K562 (cell line): ENCODE data around the gene FADD. TPM values are rescaled to one million over a fixed set of nuclear protein-coding genes. Genes with fewer than 3 reads are reported as not detected.

Source experiments
- ERF ChIP-seq: fragments of 450-650 bp; formaldehyde crosslinking; IDR thresholded peaks from 2 replicates; pipeline ENCODE4 v1.4.0; 2020; ENCODE audit warnings: mild to moderate bottlenecking, mixed read lengths
- HEY1 ChIP-seq: fragments of 250-450 bp; sonication (Bioruptor Pico); IDR thresholded peaks from 2 replicates; pipeline ENCODE4 v1.5.0; 2020; ENCODE audit warnings: mild to moderate bottlenecking, moderate library complexity, borderline replicate concordance
- HNRNPL ChIP-seq: fragments of 200-400 bp; formaldehyde crosslinking; IDR thresholded peaks from 2 replicates; pipeline ENCODE4 v1.6.1; 2017; ENCODE audit warnings: low read depth, mild to moderate bottlenecking, low read length
- LEF1 ChIP-seq: fragments of 450-650 bp; IDR thresholded peaks from 2 replicates; pipeline ENCODE4 v1.6.1; 2016; ENCODE audit warnings: mild to moderate bottlenecking
- NCOA4 ChIP-seq: fragments of 450-650 bp; IDR thresholded peaks from 2 replicates; pipeline ENCODE4 v1.6.1; 2018; ENCODE audit warnings: mild to moderate bottlenecking; ENCODE audit not compliant: partially characterized antibody
- NFATC3 ChIP-seq: fragments of 450-650 bp; IDR thresholded peaks from 2 replicates; pipeline ENCODE4 v1.6.1; 2017; ENCODE audit warnings: mild to moderate bottlenecking
- NFIX ChIP-seq: fragments of 250-450 bp; sonication (Bioruptor Pico); IDR thresholded peaks from 2 replicates; pipeline ENCODE4 v1.4.0; 2020; ENCODE audit warnings: low read depth, mild to moderate bottlenecking, moderate library complexity
- RHOXF2B ChIP-seq: fragments of 250-450 bp; sonication (Bioruptor Pico); conservative IDR thresholded peaks from 2 replicates; pipeline ENCODE4 v1.5.1; 2021
- RUNX1 ChIP-seq: sonication (generic); IDR thresholded peaks from 2 replicates; pipeline ENCODE4 v1.6.1; 2016; ENCODE audit warnings: antibody characterized with exemption, low read depth
- SLC30A9 ChIP-seq: fragments of 250-450 bp; sonication (Bioruptor Pico); IDR thresholded peaks from 2 replicates; pipeline ENCODE4 v1.8.0; 2022; ENCODE audit warnings: mild to moderate bottlenecking, moderate library complexity
- TBP ChIP-seq: optimal IDR thresholded peaks from 2 replicates; pipeline ENCODE3; 2011; ENCODE audit warnings: low read depth, low read length, improper control_type of control experiment
- XRCC3 ChIP-seq: fragments of 450-650 bp; IDR thresholded peaks from 2 replicates; pipeline ENCODE4 v1.6.1; 2017; ENCODE audit warnings: mild to moderate bottlenecking, moderate library complexity
- ZNF586 ChIP-seq: fragments of 450-650 bp; formaldehyde crosslinking; conservative IDR thresholded peaks from 2 replicates; pipeline ENCODE4 v1.4.0; 2020; ENCODE audit warnings: mild to moderate bottlenecking, moderate library complexity
- polyA plus RNA-seq, 8 experiments: library from polyadenylated mRNA; depleted of rRNA in 4 of 8; stranded (reverse) in 5 of 8; unstranded in 3 of 8; fragments of >200 nt; fragmentation: Nextera tagmentation in 2 of 8; fragmentation: Illumina TruSeq in 1 of 8; extraction: Ambion mirVana in 2 of 8; extraction: Trizol in 1 of 8; gene quantifications; 2 replicates each; pipeline versions ENCODE4 v1.2.1 to v1.2.3, GENCODE V29; 2011 to 2014; ENCODE audit warnings: inconsistent platforms in 1 of 8, missing spikeins in 1 of 8
- total RNA-seq, 7 experiments: library from RNA; depleted of rRNA in 6 of 7; stranded (reverse); fragments of >200 nt in 6 of 7; fragmentation: Illumina TruSeq in 2 of 7; extraction: Trizol in 2 of 7; gene quantifications; 2 replicates each; pipeline versions ENCODE4 v1.2.1 to v1.2.3, GENCODE V29; 2011 to 2021; ENCODE audit warnings: low replicate concordance in 1 of 7
- TF ChIP-seq, protein P1 (sequence below): fragments of 450-650 bp; IDR thresholded peaks from 2 replicates; pipeline ENCODE4 v1.6.1; 2017; ENCODE audit warnings: antibody characterized with exemption
- TF ChIP-seq, protein P2 (sequence below): fragments of 450-650 bp; IDR thresholded peaks from 2 replicates; pipeline ENCODE4 v1.6.1; 2016; ENCODE audit warnings: missing biosample characterization, missing genetic modification characterization
- TF ChIP-seq, protein P3 (sequence below): fragments of 250-450 bp; sonication (Bioruptor Pico); IDR thresholded peaks from 2 replicates; pipeline ENCODE4 v1.4.0; 2020; ENCODE audit warnings: borderline replicate concordance
- TF ChIP-seq, protein P4 (sequence below): fragments of 250-450 bp; sonication (Bioruptor Pico); IDR thresholded peaks from 2 replicates; pipeline ENCODE4 v1.5.0; 2021
- TF ChIP-seq, protein P5 (sequence below): sonication (generic); formaldehyde crosslinking; IDR thresholded peaks from 2 replicates; pipeline ENCODE4 v1.8.0; 2023; ENCODE audit warnings: missing genetic modification reagents, mild to moderate bottlenecking, borderline replicate concordance

FADD gene
- total and polyA plus RNA-seq, 9 of the 15 experiments (the other 6 are each of a cell fraction or from before 2014, with no cell fraction given): 0.29 to 26.9 (median 20.4) TPM

- TF ChIP-seq RHOXF2B (CRISPR knock-in tag) (no peak), HEY1 (CRISPR knock-in tag) (peak; percentile 70; the same call in 1 of the 2 replicates), HNRNPL (no peak; the same call in 1 of the 2 replicates), TBP (peak; percentile 78), SLC30A9 (CRISPR knock-in tag) (no peak), ERF (CRISPR knock-in tag) (no peak), XRCC3 (no peak), RUNX1 (no peak), ZNF586 (no peak), NFIX (CRISPR knock-in tag) (no peak), NCOA4 (no peak), LEF1 (no peak), NFATC3 (no peak)
- TF ChIP-seq, protein P1, sequence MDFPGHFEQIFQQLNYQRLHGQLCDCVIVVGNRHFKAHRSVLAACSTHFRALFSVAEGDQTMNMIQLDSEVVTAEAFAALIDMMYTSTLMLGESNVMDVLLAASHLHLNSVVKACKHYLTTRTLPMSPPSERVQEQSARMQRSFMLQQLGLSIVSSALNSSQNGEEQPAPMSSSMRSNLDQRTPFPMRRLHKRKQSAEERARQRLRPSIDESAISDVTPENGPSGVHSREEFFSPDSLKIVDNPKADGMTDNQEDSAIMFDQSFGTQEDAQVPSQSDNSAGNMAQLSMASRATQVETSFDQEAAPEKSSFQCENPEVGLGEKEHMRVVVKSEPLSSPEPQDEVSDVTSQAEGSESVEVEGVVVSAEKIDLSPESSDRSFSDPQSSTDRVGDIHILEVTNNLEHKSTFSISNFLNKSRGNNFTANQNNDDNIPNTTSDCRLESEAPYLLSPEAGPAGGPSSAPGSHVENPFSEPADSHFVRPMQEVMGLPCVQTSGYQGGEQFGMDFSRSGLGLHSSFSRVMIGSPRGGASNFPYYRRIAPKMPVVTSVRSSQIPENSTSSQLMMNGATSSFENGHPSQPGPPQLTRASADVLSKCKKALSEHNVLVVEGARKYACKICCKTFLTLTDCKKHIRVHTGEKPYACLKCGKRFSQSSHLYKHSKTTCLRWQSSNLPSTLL: no peak
- TF ChIP-seq, protein P2, sequence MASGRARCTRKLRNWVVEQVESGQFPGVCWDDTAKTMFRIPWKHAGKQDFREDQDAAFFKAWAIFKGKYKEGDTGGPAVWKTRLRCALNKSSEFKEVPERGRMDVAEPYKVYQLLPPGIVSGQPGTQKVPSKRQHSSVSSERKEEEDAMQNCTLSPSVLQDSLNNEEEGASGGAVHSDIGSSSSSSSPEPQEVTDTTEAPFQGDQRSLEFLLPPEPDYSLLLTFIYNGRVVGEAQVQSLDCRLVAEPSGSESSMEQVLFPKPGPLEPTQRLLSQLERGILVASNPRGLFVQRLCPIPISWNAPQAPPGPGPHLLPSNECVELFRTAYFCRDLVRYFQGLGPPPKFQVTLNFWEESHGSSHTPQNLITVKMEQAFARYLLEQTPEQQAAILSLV (tag): no peak
- TF ChIP-seq, protein P3, sequence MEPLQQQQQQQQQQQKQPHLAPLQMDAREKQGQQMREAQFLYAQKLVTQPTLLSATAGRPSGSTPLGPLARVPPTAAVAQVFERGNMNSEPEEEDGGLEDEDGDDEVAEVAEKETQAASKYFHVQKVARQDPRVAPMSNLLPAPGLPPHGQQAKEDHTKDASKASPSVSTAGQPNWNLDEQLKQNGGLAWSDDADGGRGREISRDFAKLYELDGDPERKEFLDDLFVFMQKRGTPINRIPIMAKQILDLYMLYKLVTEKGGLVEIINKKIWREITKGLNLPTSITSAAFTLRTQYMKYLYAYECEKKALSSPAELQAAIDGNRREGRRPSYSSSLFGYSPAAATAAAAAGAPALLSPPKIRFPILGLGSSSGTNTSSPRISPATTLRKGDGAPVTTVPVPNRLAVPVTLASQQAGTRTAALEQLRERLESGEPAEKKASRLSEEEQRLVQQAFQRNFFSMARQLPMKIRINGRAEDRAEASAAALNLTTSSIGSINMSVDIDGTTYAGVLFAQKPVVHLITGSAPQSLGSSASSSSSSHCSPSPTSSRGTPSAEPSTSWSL: no peak
- TF ChIP-seq, protein P4, sequence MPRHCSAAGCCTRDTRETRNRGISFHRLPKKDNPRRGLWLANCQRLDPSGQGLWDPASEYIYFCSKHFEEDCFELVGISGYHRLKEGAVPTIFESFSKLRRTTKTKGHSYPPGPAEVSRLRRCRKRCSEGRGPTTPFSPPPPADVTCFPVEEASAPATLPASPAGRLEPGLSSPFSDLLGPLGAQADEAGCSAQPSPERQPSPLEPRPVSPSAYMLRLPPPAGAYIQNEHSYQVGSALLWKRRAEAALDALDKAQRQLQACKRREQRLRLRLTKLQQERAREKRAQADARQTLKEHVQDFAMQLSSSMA (CRISPR knock-in tag): no peak
- TF ChIP-seq, protein P5, sequence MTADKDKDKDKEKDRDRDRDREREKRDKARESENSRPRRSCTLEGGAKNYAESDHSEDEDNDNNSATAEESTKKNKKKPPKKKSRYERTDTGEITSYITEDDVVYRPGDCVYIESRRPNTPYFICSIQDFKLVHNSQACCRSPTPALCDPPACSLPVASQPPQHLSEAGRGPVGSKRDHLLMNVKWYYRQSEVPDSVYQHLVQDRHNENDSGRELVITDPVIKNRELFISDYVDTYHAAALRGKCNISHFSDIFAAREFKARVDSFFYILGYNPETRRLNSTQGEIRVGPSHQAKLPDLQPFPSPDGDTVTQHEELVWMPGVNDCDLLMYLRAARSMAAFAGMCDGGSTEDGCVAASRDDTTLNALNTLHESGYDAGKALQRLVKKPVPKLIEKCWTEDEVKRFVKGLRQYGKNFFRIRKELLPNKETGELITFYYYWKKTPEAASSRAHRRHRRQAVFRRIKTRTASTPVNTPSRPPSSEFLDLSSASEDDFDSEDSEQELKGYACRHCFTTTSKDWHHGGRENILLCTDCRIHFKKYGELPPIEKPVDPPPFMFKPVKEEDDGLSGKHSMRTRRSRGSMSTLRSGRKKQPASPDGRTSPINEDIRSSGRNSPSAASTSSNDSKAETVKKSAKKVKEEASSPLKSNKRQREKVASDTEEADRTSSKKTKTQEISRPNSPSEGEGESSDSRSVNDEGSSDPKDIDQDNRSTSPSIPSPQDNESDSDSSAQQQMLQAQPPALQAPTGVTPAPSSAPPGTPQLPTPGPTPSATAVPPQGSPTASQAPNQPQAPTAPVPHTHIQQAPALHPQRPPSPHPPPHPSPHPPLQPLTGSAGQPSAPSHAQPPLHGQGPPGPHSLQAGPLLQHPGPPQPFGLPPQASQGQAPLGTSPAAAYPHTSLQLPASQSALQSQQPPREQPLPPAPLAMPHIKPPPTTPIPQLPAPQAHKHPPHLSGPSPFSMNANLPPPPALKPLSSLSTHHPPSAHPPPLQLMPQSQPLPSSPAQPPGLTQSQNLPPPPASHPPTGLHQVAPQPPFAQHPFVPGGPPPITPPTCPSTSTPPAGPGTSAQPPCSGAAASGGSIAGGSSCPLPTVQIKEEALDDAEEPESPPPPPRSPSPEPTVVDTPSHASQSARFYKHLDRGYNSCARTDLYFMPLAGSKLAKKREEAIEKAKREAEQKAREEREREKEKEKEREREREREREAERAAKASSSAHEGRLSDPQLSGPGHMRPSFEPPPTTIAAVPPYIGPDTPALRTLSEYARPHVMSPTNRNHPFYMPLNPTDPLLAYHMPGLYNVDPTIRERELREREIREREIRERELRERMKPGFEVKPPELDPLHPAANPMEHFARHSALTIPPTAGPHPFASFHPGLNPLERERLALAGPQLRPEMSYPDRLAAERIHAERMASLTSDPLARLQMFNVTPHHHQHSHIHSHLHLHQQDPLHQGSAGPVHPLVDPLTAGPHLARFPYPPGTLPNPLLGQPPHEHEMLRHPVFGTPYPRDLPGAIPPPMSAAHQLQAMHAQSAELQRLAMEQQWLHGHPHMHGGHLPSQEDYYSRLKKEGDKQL (CRISPR knock-in tag): no peak
Observed at GRCh38 chr11:70202920-70203750, at the start of gene FADD (continued).
